ENCODE results near the gene TIMP3. TPM values are rescaled to one million over a fixed set of nuclear protein-coding genes. Genes with fewer than 3 reads are reported as not detected.

The TIMP3 gene
- total RNA-seq, 1 donor from 2014 or later, result 64.2 TPM

GRCh38 chr22:32874976-32875375 is 73.5 kb downstream of the TIMP3 start:
- H3K27ac ChIP-seq (ENCODE audit: low read depth, low read length), result no peak overlapping the region
- H3K4me3 ChIP-seq (ENCODE audit: low read length in 3 of 3), result no peak overlapping the region
- H3K9ac ChIP-seq (ENCODE audit: low read depth in 1 of 3, low read length in 3 of 3), result no peak overlapping the region
- no peaks in the 10 kb centered on the region for H3K27me3 ChIP-seq (ENCODE audit: control insufficient read depth in 3 of 3, insufficient read depth in 3 of 3, low read length in 3 of 3)
- H3K4me1 ChIP-seq (ENCODE audit: control insufficient read depth in 3 of 3, insufficient read depth in 3 of 3, low read length in 3 of 3), result no peaks in the 10 kb centered on the region
- H3K36me3 ChIP-seq (ENCODE audit: control insufficient read depth in 3 of 3, insufficient read depth in 3 of 3, low read length in 3 of 3), result no peaks in the 10 kb centered on the region
- H3K9me3 ChIP-seq (ENCODE audit: control insufficient read depth in 3 of 3, low read length in 3 of 3), result no peaks in the 10 kb centered on the region

GRCh38 chr22:32876516-32876915 is 75.0 kb downstream of the TIMP3 start:
- H3K4me3 ChIP-seq (ENCODE audit: low read length in 3 of 3), result no peak overlapping the region
- peaks cover 0 to 6% (median 5%) of the 10 kb centered on the region in 3 donors for H3K4me1 ChIP-seq (ENCODE audit: control insufficient read depth in 3 of 3, insufficient read depth in 3 of 3, low read length in 3 of 3)
- H3K36me3 ChIP-seq (ENCODE audit: control insufficient read depth in 3 of 3, insufficient read depth in 3 of 3, low read length in 3 of 3), result no peaks in the 10 kb centered on the region
- no peaks in the 10 kb centered on the region for H3K9me3 ChIP-seq (ENCODE audit: control insufficient read depth in 3 of 3, low read length in 3 of 3)
- no peak overlapping the region for H3K9ac ChIP-seq (ENCODE audit: low read depth in 1 of 3, low read length in 3 of 3)
- H3K27ac ChIP-seq (ENCODE audit: low read depth, low read length), result no peak overlapping the region
- H3K27me3 ChIP-seq (ENCODE audit: control insufficient read depth in 3 of 3, insufficient read depth in 3 of 3, low read length in 3 of 3), result peaks cover 0 to 2% (median 0%) of the 10 kb centered on the region in 3 donors

- peaks cover 0 to 6% (median 5%) of the 10 kb centered on the region in 3 donors for H3K4me1 ChIP-seq (ENCODE audit: control insufficient read depth in 3 of 3, insufficient read depth in 3 of 3, low read length in 3 of 3)
- no peaks in the 10 kb centered on the region for H3K36me3 ChIP-seq (ENCODE audit: control insufficient read depth in 3 of 3, insufficient read depth in 3 of 3, low read length in 3 of 3)
- peaks cover 0 to 2% (median 0%) of the 10 kb centered on the region in 3 donors for H3K27me3 ChIP-seq (ENCODE audit: control insufficient read depth in 3 of 3, insufficient read depth in 3 of 3, low read length in 3 of 3)
Measured at GRCh38 chr22:32877196-32877595, 75.7 kb downstream of the TIMP3 start.

DNA sequence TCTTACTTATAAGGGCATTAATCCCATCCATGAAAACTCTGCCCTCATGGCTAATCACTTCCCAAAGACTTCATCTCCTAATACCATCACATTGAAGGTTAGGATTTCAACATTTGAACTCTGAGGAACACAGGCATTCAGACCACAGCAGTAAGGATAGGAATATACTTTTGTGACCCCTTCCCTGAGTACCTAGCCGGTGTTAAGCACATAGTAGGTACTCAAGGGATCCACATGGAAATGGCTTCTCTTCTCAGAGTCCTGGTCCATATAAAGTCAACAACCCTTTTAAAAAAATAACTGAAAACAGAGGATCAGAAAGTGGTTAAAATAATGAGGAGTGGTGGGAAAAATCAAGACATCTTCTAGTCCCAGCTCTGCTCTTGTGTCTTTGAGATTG is 78.0 kb downstream of the TIMP3 start:
- H3K4me1 ChIP-seq (ENCODE audit: control insufficient read depth in 3 of 3, insufficient read depth in 3 of 3, low read length in 3 of 3), result peaks cover 0 to 6% (median 5%) of the 10 kb centered on the region in 3 donors
- no peaks in the 10 kb centered on the region for H3K9me3 ChIP-seq (ENCODE audit: control insufficient read depth in 3 of 3, low read length in 3 of 3)
- no peak overlapping the region for H3K9ac ChIP-seq (ENCODE audit: low read depth in 1 of 3, low read length in 3 of 3)
- no peak overlapping the region for H3K4me3 ChIP-seq (ENCODE audit: low read length in 3 of 3)
- H3K36me3 ChIP-seq (ENCODE audit: control insufficient read depth in 3 of 3, insufficient read depth in 3 of 3, low read length in 3 of 3), result no peaks in the 10 kb centered on the region
- no peak overlapping the region for H3K27ac ChIP-seq (ENCODE audit: low read depth, low read length)
- peaks cover 0 to 2% (median 0%) of the 10 kb centered on the region in 3 donors for H3K27me3 ChIP-seq (ENCODE audit: control insufficient read depth in 3 of 3, insufficient read depth in 3 of 3, low read length in 3 of 3)

More at GRCh38 chr22:32877196-32877595, 75.7 kb downstream of the TIMP3 start:
- Histone ChIP-seq H3K9me3 (ENCODE audit: control insufficient read depth in 3 of 3, low read length in 3 of 3) (no peaks in the 10 kb centered on the region), H3K9ac (ENCODE audit: low read depth in 1 of 3, low read length in 3 of 3) (no peak overlapping the region), H3K27ac (ENCODE audit: low read depth, low read length) (no peak overlapping the region), H3K4me3 (ENCODE audit: low read length in 3 of 3) (no peak overlapping the region)

GRCh38 chr22:32880061-32880460 is 78.6 kb downstream of the TIMP3 start:
- Histone ChIP-seq H3K4me3 (ENCODE audit: low read length in 3 of 3) (no peak overlapping the region), H3K27me3 (ENCODE audit: control insufficient read depth in 3 of 3, insufficient read depth in 3 of 3, low read length in 3 of 3) (peaks cover 0 to 2% (median 0%) of the 10 kb centered on the region in 3 donors), H3K36me3 (ENCODE audit: control insufficient read depth in 3 of 3, insufficient read depth in 3 of 3, low read length in 3 of 3) (no peaks in the 10 kb centered on the region), H3K9ac (ENCODE audit: low read depth in 1 of 3, low read length in 3 of 3) (no peak overlapping the region), H3K4me1 (ENCODE audit: control insufficient read depth in 3 of 3, insufficient read depth in 3 of 3, low read length in 3 of 3) (peaks cover 0 to 6% (median 5%) of the 10 kb centered on the region in 3 donors), H3K27ac (ENCODE audit: low read depth, low read length) (no peak overlapping the region), H3K9me3 (ENCODE audit: control insufficient read depth in 3 of 3, low read length in 3 of 3) (no peaks in the 10 kb centered on the region)

DNA sequence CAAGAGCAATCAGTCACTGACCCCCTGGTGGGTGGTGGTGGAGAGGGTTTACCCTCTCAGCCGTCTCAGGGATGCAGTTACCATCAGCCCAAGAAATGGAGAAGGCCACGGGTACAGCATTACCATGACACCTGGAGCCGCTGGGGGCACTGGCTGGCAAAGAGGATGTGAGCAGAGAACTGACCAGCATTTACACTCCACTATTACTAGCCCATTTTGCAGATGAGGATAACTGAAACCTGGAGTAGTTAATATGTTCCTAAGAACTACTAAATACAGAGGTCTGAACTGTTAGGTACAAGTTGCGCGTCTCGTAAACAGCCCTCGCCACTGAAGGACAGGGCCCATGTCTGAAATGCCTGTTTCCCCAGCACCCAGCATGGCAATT is 79.0 kb downstream of the TIMP3 start:
- Histone ChIP-seq H3K27ac (ENCODE audit: low read depth, low read length) (no peak overlapping the region), H3K4me1 (ENCODE audit: control insufficient read depth in 3 of 3, insufficient read depth in 3 of 3, low read length in 3 of 3) (peaks cover 0 to 6% (median 5%) of the 10 kb centered on the region in 3 donors), H3K4me3 (ENCODE audit: low read length in 3 of 3) (no peak overlapping the region), H3K27me3 (ENCODE audit: control insufficient read depth in 3 of 3, insufficient read depth in 3 of 3, low read length in 3 of 3) (peaks cover 0 to 2% (median 0%) of the 10 kb centered on the region in 3 donors), H3K9ac (ENCODE audit: low read depth in 1 of 3, low read length in 3 of 3) (no peak overlapping the region), H3K36me3 (ENCODE audit: control insufficient read depth in 3 of 3, insufficient read depth in 3 of 3, low read length in 3 of 3) (no peaks in the 10 kb centered on the region), H3K9me3 (ENCODE audit: control insufficient read depth in 3 of 3, low read length in 3 of 3) (no peaks in the 10 kb centered on the region)

DNA sequence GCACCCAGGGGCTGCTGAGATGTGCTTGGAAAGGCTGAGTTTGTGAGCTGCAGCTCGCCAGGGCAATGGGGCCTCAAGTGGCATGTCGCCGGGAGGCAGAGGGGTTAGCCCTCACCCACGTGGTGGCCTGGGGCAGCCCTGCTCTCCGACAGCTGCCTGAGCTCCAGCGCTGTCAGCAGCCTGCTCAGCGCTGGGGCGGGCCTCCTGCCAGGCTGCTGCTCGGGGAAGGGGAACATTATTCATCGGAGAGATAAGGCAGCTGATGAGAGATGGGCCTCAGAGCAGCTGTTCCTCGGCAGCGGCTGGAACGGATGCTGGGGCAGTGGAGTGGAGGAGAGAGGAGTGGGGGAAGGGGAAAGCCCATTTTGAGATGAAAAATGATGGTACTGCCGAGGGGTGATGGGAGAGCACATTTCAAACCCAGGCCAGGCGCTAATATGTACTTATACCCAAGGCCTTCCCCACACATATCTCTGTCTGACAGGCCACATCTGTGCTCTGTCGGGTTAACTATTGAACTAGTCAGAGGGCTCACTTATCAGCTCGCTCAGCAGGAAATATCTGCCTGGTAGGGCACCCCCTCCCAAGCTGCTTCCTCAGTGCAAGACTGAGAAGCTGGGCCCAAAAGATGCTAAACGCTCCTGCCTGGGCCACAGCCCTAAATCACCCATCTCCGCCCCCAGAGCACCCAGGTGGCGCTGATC is 79.5 kb downstream of the TIMP3 start:
- Histone ChIP-seq H3K9ac (ENCODE audit: low read depth in 1 of 3, low read length in 3 of 3) (no peak overlapping the region), H3K4me3 (ENCODE audit: low read length in 3 of 3) (no peak overlapping the region), H3K36me3 (ENCODE audit: control insufficient read depth in 3 of 3, insufficient read depth in 3 of 3, low read length in 3 of 3) (no peaks in the 10 kb centered on the region), H3K4me1 (ENCODE audit: control insufficient read depth in 3 of 3, insufficient read depth in 3 of 3, low read length in 3 of 3) (peaks cover 0 to 6% (median 5%) of the 10 kb centered on the region in 3 donors), H3K27ac (ENCODE audit: low read depth, low read length) (no peak overlapping the region), H3K27me3 (ENCODE audit: control insufficient read depth in 3 of 3, insufficient read depth in 3 of 3, low read length in 3 of 3) (peaks cover 0 to 2% (median 0%) of the 10 kb centered on the region in 3 donors), H3K9me3 (ENCODE audit: control insufficient read depth in 3 of 3, low read length in 3 of 3) (no peaks in the 10 kb centered on the region)

DNA sequence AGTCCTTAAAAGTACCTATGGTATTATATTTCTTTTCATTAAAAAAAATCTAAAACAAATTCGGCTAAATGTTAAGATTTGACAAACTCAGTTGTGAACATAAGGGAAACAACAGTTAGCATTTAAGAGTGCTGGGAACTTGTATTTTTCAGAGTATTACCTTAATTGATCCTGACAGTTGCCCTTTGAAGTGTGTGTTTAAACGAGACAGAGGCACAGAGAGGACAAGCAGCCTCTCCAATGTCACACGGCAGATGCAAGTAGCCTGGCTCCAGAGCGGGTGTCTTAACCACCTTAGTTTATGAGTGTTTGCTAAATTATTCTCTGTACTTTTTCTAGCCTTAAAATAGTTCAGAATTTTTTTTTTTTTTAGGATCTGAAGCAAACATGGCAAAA is 80.9 kb downstream of the TIMP3 start:
- H3K27me3 ChIP-seq (ENCODE audit: control insufficient read depth in 3 of 3, insufficient read depth in 3 of 3, low read length in 3 of 3), result peaks cover 0 to 2% (median 0%) of the 10 kb centered on the region in 3 donors
- no peaks in the 10 kb centered on the region for H3K9me3 ChIP-seq (ENCODE audit: control insufficient read depth in 3 of 3, low read length in 3 of 3)
- peaks cover 0 to 6% (median 5%) of the 10 kb centered on the region in 3 donors for H3K4me1 ChIP-seq (ENCODE audit: control insufficient read depth in 3 of 3, insufficient read depth in 3 of 3, low read length in 3 of 3)
- no peaks in the 10 kb centered on the region for H3K36me3 ChIP-seq (ENCODE audit: control insufficient read depth in 3 of 3, insufficient read depth in 3 of 3, low read length in 3 of 3)
- H3K4me3 ChIP-seq (ENCODE audit: low read length in 3 of 3), result no peak overlapping the region
- no peak overlapping the region for H3K27ac ChIP-seq (ENCODE audit: low read depth, low read length)
- no peak overlapping the region for H3K9ac ChIP-seq (ENCODE audit: low read depth in 1 of 3, low read length in 3 of 3)

GRCh38 chr22:32882774-32883530 is 81.4 kb downstream of the TIMP3 start:
- no peak overlapping the region for H3K4me3 ChIP-seq (ENCODE audit: low read length in 3 of 3)
- no peak overlapping the region for H3K9ac ChIP-seq (ENCODE audit: low read depth in 1 of 3, low read length in 3 of 3)
- H3K27me3 ChIP-seq (ENCODE audit: control insufficient read depth in 3 of 3, insufficient read depth in 3 of 3, low read length in 3 of 3), result peaks cover 0 to 2% (median 0%) of the 10 kb centered on the region in 3 donors
- no peak overlapping the region for H3K27ac ChIP-seq (ENCODE audit: low read depth, low read length)
- no peaks in the 10 kb centered on the region for H3K36me3 ChIP-seq (ENCODE audit: control insufficient read depth in 3 of 3, insufficient read depth in 3 of 3, low read length in 3 of 3)
- H3K9me3 ChIP-seq (ENCODE audit: control insufficient read depth in 3 of 3, low read length in 3 of 3), result no peaks in the 10 kb centered on the region
- H3K4me1 ChIP-seq (ENCODE audit: control insufficient read depth in 3 of 3, insufficient read depth in 3 of 3, low read length in 3 of 3), result peaks cover 0 to 6% (median 5%) of the 10 kb centered on the region in 3 donors
